Raji (cell line): Measurements from ENCODE around the gene GLRA1.

Source experiments
- POLR2A ChIP-seq: IDR thresholded peaks from 2 replicates; pipeline ENCODE4 v1.6.1; 2011; ENCODE audit warnings: low read depth, low read length, control low read depth; ENCODE audit not compliant: insufficient read depth

Gene GLRA1

DNA sequence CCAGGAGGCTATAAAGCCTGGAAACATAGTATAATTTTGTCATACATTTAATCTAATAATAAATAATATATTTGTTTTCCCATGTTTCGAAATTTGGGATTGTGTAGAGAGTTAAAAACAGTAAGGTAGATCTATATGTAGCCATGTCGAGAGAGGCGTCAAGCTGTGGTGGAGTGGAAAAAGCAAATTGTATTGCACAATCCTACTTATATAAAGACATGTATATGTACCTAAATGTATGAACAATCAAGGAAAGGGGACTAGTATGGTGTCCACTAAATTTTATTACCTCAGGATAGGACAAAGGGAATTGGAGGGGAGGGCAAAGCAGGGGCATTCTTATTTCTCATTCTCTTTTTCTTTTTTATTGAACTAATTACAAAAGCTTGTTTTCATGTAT lies 52.0 kb downstream of the GLRA1 start:
- TF ChIP-seq POLR2A, result no peak

GRCh38 chr5:151870820-151871219 lies 53.8 kb downstream of the GLRA1 start:
- no peak for TF ChIP-seq POLR2A

DNA sequence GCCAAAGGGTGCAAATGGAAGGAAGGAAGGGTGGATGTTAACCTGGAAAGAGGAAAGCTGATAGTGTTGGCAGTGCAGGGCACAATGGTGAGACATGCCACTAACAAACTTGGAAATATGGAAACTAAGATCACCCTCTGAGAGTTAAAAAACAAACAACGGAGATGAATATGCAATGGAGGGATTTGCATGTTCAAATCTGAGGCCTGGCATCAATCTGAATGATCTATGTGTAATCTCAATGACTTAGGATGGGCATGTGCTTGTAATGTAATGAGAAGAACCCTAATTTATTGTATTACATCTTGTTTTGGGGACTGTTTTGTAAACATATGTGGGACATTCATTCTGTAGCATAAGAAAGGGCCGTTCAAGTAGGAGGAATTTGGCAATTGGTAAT lies 54.4 kb downstream of the GLRA1 start:
- no peak for TF ChIP-seq POLR2A

GRCh38 chr5:151869843-151870242 lies 54.8 kb downstream of the GLRA1 start:
- no peak for TF ChIP-seq POLR2A

DNA sequence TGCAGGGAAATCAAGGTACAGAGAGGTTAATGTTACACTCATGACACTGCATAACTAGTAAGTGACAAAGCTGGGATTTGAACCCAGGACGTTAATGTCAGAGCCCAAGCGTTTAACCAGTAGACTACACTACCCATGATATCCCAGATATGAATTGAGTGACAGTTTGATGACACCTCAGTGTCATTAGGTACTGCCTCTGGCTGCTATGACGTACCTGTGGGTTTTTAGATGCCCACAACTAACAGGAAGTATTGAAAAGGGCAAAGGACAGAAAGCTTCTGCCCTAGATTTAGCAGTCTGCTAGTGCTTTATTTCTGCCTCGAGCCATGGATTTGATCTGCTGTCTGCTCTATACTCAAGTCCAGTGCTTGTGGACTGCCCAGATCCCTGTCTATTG lies 56.2 kb downstream of the GLRA1 start:
- no peak for TF ChIP-seq POLR2A

DNA sequence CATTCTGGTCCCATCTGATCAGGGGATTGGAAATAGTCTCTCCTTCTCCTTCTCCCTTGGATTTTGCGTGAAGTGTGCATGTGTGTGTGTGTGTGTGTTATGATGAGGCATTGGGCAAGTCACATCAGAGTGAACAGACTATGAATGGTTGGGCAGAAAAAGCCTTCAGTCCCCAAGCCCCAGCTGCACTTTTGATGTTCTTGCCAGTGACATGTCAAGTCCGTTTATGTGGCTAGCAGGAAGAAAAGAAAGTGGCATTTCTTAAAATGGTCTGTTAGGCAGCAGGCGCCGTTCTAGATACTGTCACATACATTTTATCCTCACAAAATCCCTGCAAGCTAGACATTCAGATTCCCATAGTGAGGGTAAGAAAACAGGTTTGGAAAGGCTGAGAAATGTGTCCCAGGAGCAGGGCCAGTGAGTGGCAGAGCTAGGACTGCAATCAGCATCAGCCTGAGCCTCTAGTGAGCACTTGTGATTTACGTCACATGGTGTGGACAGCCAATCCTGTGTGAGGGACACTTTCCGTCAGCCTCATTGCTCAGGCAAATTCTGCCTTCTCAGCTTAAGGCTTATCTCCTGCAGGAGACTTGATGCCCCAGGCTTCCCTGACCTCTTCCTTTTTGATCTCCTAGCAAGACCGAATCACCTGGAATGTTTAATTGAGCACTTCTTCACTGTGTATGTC lies 60.4 kb downstream of the GLRA1 start:
- no peak for TF ChIP-seq POLR2A

DNA sequence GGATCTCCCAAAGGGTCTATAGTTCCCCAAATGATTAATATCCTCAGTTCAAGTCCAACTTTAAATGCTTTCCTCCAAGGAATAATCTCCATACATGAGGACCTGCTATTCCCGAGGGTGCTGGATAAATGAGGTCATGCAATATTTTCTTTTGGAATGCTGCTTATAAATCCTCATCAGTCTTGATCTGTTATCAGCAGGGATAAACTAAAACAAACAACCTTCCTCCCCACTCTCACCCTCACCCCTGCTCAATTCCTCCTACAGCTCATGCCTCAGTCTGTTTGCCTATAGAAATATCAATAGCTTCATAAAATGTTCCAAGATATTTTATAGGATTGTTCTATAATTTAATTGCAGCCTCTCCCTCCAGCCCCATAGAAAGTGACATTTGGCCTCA lies 61.1 kb downstream of the GLRA1 start:
- TF ChIP-seq POLR2A, result no peak

DNA sequence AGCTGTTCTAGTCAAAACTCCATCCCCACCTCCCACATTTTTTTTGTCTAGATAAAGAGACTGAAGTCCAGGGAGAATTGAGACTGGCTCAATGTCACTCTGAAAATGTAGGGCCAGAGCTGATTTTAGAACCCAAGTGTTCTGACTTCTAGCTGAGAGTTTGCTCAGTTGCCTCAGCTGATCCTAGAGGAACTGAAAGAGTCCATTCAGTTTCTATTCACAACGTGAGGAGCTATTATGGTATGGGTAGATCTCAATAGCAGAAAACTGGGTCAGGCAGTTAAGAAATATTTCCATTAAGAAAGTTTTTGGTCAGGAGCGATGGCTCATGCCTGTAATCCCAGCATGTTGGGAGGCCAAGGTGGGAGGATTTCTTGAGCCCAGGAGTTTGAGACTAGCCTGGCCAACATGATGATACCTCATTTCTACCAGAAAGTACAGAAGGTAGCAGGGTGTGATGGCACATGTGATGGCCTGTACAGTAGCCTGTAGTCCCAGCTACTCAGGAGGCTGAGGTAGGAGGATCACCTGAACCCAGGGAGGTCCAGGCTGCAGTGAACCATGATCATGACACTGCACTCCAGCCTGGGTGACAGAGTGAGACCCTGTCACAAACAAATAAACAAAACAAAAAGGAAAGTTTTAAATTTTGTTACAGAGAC lies 61.7 kb downstream of the GLRA1 start:
- no peak for TF ChIP-seq POLR2A

DNA sequence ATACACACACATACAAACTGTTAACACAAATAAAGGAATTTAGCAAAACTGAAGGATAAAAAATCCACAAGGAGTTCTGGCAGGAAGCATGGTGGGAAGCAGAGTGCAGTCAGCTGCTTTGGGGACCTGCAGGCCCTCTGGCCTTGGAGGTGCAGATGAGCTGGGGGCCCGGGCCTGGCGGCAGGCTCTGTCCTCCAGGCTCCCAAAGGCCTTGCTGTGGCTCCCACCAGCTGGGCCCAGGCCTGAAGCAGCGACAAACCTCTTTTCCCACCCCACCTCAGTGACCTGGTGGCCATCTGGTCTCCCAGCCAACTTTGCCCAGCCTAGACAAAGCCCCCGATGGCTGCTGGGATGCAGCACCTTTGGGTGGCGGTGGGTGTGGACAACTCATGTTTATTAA lies 67.8 kb downstream of the GLRA1 start:
- no peak for TF ChIP-seq POLR2A

DNA sequence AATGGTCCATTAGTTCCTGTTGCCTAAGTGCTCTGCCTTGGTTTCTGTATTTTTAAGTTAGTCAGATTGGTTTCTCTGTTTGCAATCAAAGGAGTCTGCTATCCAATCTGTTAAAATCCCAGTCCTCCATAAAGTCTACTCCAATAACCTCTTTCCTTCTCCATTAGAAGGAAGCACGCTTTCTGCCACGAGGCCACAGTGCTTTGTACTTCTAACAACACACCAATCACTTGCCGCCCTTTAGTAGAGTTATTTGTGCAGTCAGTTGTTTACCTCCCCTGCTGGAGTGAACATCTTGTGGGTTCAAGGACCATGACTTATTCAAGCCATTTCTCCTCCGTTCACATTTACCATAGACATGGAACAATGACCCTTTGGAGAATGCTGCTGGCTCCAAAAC lies 69.0 kb downstream of the GLRA1 start:
- TF ChIP-seq POLR2A, result no peak

- TF ChIP-seq POLR2A, result no peak
These were observed 76.8 kb downstream of the GLRA1 start for GRCh38 chr5:151847871-151848270.

DNA sequence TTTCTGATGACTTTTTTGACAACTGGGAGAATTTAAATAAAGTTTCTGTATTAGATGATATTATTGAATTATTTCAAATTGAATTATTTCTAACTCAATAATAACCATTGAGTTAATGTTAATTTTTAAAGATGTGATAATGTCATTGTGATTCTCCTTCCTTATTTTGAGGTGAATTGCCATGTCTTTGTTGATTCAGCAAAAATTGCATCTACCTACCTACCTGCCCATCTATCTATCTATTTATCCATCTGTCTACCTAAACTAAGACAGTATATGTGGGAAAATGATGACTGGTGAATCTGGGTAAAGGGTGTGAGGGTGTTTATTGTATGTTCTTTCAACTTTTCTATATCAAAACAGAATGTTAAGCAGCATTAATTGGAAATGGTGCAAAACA lies 77.9 kb downstream of the GLRA1 start:
- TF ChIP-seq POLR2A, result no peak

DNA sequence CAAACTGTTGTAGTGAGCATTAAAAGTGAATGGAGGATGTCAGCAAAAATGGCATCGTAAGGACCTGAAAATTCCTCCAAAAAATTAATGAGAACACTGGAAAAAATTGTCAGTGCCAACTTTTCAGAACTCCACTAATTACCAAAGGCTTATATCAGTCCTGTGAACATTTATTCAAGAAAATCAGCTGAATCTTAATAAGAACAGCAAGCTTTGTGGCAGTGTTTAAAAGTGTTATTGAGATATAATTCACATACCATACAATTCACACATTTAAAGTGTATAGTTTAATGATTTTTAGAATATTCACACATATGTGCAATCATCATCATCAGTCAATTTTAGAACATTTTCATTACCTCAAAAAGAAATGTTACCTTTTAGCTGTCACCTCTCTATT lies 95.3 kb downstream of the GLRA1 start:
- TF ChIP-seq POLR2A, result no peak

DNA sequence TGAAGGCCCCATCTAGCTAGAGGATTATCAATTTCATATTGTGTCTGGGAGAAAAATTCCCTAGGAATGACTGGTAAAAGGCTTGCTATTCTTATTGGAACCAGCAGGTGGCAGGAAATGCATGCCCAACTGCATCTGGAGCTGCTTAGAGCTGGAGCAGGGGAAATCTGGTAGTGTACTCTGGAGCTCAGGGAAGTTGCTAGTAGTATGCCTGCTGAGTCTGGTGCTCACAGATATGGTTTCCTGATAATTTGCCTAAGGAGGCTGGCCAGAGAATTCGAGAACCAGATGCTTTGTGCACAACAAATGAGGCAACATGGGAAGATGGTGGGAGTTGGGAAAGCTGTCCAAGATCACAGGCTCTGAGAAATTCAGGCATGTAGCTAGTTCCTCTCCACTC lies 99.2 kb downstream of the GLRA1 start:
- TF ChIP-seq POLR2A, result no peak

- TF ChIP-seq POLR2A, result no peak
These were observed 102.5 kb downstream of the GLRA1 start for GRCh38 chr5:151822141-151822540.

GRCh38 chr5:151820903-151821302 lies 103.7 kb downstream of the GLRA1 start:
- TF ChIP-seq POLR2A, result no peak

- no peak for TF ChIP-seq POLR2A
These were observed 104.4 kb downstream of the GLRA1 start for GRCh38 chr5:151820271-151820670.
